HG03159 (cell line): ENCODE measurements around the gene TEX30.
A peak's percentile ranks its signal among the peaks of the same experiment; 100 is the strongest.

Source experiments
- ATAC-seq: cut with Tn5 transposase; IDR thresholded peaks from one replicate; pipeline ENCODE4 v1.9.1; 2021; ENCODE audit warnings: mild to moderate bottlenecking, moderate library complexity; ENCODE audit not compliant: unreplicated experiment

Gene TEX30

GRCh38 chr13:102779436-102780159 lies 6.0 kb upstream of the TEX30 start:
- peak; percentile 42 for ATAC-seq

GRCh38 chr13:102777736-102778135 lies 4.2 kb upstream of the TEX30 start:
- no peak for ATAC-seq

GRCh38 chr13:102776271-102776670 lies 2.7 kb upstream of the TEX30 start:
- ATAC-seq = no peak

DNA sequence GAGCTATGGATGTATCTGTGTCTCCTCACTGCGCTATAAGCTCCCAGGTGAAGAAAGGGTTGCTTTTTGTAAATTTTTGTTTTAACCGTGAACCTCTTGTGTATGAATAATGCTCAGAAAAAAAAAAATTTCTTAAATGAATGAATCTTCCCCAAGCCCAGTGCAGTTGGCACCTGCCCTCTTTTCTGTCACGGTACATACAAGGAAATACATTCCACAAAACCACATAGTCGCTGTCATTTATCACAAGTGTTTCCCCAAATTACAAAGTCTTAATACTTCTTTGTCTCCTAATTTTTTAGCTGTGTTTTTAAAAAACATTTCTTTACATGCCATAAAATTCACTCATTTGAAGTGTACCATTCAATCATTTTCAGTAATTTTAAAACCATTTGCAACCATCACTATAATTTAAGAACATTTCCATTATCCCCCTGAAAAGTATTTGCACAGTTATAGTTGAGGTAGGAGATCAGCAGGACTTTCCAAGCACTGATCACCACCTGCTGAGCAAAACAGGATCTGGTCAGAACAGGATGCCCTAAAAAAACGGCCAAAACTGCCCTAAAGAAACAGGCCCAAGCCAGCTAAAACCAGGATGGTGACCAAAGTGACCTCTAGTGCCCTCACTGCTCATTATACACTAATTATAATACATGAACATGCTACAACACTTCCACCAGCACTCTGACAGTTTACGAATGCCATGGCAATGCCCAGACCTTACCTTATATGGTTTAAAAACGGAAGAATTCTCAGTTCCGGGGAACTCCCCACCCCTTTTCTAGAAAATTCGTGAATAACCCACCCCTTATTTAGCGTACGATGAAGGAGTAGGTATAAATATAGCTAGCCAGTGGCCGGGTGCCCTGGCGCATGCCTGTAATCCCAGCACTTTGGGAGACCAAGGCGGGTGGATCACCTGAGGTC lies 1.3 kb upstream of the TEX30 start:
- ATAC-seq = no peak

GRCh38 chr13:102774214-102774568 lies 605 bp upstream of the TEX30 start:
- ATAC-seq = no peak

- ATAC-seq = no peak
These were observed 1.6 kb downstream of the TEX30 start for GRCh38 chr13:102772042-102772425.

- no peak for ATAC-seq
These were observed 2.1 kb downstream of the TEX30 start for GRCh38 chr13:102771298-102772041.

GRCh38 chr13:102770435-102770834 lies 3.2 kb downstream of the TEX30 start:
- ATAC-seq = no peak

- no peak for ATAC-seq
These were observed 3.9 kb downstream of the TEX30 start for GRCh38 chr13:102769679-102770078.

DNA sequence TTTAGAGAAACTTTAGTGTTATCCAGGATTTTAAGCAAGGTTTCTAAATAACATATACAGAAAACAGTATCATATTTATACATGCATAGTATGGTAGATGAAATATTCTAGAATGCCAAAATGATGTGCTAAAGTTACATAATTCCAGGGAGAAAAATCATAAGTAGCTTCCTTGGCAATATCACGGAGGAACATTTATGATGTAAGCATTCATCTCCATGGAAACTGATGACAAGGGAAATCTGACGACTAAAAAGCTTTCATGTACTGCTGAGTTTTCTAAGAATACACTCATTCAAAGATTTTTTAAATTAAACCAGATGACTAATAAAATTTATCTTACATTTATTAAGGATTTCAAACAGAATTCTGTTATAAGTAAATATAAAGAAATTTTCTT lies 4.7 kb downstream of the TEX30 start:
- ATAC-seq = no peak

- ATAC-seq = no peak
These were observed 9.8 kb downstream of the TEX30 start for GRCh38 chr13:102763741-102764140.

DNA sequence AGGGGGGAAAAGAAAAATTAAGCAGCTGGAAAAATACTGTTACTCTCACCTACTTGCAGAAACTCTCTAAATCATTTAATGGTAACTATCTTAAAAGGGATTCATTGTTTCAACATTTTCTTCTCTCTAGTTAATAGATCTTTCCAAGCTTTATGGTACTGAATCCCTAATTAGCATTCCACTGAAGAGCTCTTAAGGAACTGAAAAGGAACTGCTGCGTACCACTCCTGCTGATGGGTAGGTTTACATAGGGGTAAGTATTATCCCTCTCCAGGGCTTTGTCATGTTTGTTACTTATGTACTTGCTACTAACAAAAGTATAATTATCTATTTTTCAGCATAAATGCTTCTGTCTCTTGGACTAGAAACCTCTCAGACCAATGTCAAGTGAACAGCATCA lies 12.5 kb downstream of the TEX30 start:
- no peak for ATAC-seq

- no peak for ATAC-seq
These were observed 14.7 kb downstream of the TEX30 start for GRCh38 chr13:102758842-102759241.

GRCh38 chr13:102757006-102757405 lies 16.6 kb downstream of the TEX30 start:
- no peak for ATAC-seq

- no peak for ATAC-seq
These were observed 21.7 kb downstream of the TEX30 start for GRCh38 chr13:102751886-102752285.

DNA sequence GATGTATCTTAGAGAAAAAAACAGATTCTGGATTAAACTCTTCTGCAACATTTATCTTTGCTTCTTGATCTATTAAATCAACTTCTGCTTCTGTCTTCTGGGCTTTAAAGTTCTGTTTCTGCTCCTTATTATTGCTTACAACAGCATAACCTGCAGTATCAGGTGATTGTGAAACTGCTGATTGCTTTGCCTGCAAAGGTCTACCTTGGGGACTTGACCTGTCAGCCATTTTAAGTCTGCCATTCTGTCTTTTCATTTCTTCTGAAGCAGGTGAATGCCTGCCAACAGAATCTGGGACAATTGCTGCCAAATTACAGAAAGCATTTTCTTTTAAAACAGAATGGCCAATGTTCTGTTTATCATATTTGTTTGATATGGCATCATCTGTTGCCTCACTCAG lies 31.1 kb downstream of the TEX30 start:
- no peak for ATAC-seq

GRCh38 chr13:102742101-102742500 lies 31.5 kb downstream of the TEX30 start:
- no peak for ATAC-seq

- ATAC-seq = no peak
These were observed 43.9 kb downstream of the TEX30 start for GRCh38 chr13:102729560-102730270.

DNA sequence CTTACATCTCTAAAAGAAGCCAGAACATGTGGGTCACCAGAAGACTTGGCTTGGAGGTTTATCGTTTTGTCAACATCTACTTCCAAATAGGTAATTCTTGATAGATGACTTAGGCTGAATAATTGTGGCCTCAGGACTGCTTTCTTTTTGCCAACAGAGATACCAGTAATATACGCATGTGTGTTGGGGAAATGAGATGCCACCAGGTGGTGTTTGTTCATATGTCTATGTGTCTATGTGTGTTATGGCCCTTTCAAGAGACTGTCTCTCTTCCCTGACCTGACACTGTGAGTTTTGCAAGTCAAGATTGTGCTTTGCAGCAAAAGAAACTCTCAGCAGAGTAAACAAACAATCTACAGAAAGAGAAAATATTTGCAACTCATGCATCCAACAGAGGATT lies 47.2 kb downstream of the TEX30 start:
- ATAC-seq = no peak

DNA sequence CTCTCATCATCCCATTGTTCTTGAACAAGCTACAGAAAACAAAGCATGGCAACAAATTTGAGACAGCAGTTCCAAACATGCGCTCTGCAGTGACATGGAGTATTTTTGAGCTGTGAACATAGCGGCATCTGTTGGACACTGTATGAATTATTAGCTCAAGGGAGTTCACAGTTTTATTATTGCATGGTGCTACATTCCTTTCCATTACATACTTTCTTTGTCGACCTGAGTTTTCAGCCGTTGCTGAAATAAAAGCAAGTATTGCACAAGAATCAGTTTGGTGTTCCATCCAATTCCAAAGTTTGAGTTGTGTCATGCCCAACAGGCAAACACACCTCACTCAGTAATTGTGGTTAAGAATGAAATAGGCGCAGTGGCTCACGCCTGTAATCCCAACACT lies 48.7 kb downstream of the TEX30 start:
- ATAC-seq = peak; percentile 57

DNA sequence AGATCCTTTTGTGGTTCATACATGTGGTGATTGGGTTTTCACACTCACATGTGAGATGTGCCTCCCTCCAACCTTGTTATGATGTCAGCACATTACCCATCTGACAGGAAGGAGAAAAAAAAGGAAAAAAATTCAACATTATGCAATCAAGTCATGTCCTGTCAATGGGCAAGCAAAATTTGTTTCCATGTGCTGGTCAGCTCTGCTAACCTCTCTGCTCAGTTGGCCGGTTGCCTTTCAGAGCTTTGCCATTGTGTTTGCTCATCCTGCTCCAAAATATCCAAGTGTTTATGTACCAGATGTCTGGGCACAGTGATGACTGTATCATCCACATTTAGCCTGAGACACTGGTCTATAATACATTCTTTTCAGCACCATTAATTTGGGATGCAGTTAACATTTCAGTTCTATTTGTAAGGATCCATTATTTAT lies 51.8 kb downstream of the TEX30 start:
- ATAC-seq = no peak
